ENCODE results near the gene ZNF304. TPM values are rescaled to one million over a fixed set of nuclear protein-coding genes. Genes with fewer than 3 reads are reported as not detected.
A peak's percentile ranks its signal among the peaks of the same experiment; 100 is the strongest.

ZNF304 gene
- total and polyA plus RNA-seq, 2 of the 13 experiments (the other 11 are each of a cell fraction or from before 2014, with no cell fraction given): 3.4 to 8.0 TPM

GRCh38 chr19:57350877-57351805 lies at the start of gene ZNF304 (continued):
- TF ChIP-seq RFX5 (IDR thresholded peaks at IDR 0.05; ENCODE audit: low read depth, low read length) (peak; percentile 52; the same call in 1 of the 2 replicates), ZNF205 (CRISPR knock-in tag; IDR thresholded peaks at IDR 0.05) (no peak), ZNF567 (CRISPR knock-in tag; IDR thresholded peaks at IDR 0.05; ENCODE audit: borderline replicate concordance) (no peak), NFE2L1 (CRISPR knock-in tag; IDR thresholded peaks at IDR 0.05; ENCODE audit: borderline replicate concordance) (no peak), MTA1 (CRISPR knock-in tag; IDR thresholded peaks at IDR 0.05; ENCODE audit: borderline replicate concordance) (no peak), AHR (CRISPR knock-in tag; IDR thresholded peaks at IDR 0.05) (no peak; the same call in 1 of the 2 replicates), ELK4 (CRISPR knock-in tag; IDR thresholded peaks at IDR 0.05; ENCODE audit: borderline replicate concordance) (no peak), NFIC (IDR thresholded peaks at IDR 0.05; ENCODE audit: low read length) (no peak), NR2C2 (CRISPR knock-in tag; IDR thresholded peaks at IDR 0.05; ENCODE audit: borderline replicate concordance) (peak; percentile 79), KMT2A (CRISPR knock-in tag; IDR thresholded peaks at IDR 0.05) (peak; percentile 80), KDM5A (IDR thresholded peaks at IDR 0.05; ENCODE audit: borderline replicate concordance, low read length) (peak; percentile 84), JUND (CRISPR knock-in tag; IDR thresholded peaks at IDR 0.05) (peak; percentile 40; the same call in 1 of the 2 replicates), HBP1 (CRISPR knock-in tag; IDR thresholded peaks at IDR 0.05; ENCODE audit: low read depth) (peak; percentile 35; the same call in 1 of the 2 replicates), EED (CRISPR knock-in tag; IDR thresholded peaks at IDR 0.05) (no peak), TEAD2 (CRISPR knock-in tag; IDR thresholded peaks at IDR 0.05) (no peak), KDM4B (CRISPR knock-in tag; IDR thresholded peaks at IDR 0.05) (no peak), HMGA1 (CRISPR knock-in tag; conservative IDR thresholded peaks at IDR 0.05) (no peak), E2F2 (CRISPR knock-in tag; IDR thresholded peaks at IDR 0.05; ENCODE audit: borderline replicate concordance) (no peak)
- TF ChIP-seq, protein P1, sequence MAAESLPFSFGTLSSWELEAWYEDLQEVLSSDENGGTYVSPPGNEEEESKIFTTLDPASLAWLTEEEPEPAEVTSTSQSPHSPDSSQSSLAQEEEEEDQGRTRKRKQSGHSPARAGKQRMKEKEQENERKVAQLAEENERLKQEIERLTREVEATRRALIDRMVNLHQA (CRISPR knock-in tag; IDR thresholded peaks at IDR 0.05): no peak
- TF ChIP-seq, protein P2, sequence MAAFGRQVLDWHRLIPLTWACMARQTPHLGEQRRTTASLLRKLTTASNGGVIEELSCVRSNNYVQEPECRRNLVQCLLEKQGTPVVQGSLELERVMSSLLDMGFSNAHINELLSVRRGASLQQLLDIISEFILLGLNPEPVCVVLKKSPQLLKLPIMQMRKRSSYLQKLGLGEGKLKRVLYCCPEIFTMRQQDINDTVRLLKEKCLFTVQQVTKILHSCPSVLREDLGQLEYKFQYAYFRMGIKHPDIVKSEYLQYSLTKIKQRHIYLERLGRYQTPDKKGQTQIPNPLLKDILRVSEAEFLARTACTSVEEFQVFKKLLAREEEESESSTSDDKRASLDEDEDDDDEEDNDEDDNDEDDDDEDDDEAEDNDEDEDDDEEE (CRISPR knock-in tag; IDR thresholded peaks at IDR 0.05): 0 out of 2 replicates have a peak, but pooled peaks have one; percentile 12
- TF ChIP-seq, protein P3, sequence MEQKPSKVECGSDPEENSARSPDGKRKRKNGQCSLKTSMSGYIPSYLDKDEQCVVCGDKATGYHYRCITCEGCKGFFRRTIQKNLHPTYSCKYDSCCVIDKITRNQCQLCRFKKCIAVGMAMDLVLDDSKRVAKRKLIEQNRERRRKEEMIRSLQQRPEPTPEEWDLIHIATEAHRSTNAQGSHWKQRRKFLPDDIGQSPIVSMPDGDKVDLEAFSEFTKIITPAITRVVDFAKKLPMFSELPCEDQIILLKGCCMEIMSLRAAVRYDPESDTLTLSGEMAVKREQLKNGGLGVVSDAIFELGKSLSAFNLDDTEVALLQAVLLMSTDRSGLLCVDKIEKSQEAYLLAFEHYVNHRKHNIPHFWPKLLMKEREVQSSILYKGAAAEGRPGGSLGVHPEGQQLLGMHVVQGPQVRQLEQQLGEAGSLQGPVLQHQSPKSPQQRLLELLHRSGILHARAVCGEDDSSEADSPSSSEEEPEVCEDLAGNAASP (CRISPR knock-in tag; IDR thresholded peaks at IDR 0.05; ENCODE audit: borderline replicate concordance): no peak
- TF ChIP-seq, protein P4, sequence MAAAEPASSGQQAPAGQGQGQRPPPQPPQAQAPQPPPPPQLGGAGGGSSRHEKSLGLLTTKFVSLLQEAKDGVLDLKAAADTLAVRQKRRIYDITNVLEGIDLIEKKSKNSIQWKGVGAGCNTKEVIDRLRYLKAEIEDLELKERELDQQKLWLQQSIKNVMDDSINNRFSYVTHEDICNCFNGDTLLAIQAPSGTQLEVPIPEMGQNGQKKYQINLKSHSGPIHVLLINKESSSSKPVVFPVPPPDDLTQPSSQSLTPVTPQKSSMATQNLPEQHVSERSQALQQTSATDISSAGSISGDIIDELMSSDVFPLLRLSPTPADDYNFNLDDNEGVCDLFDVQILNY (CRISPR knock-in tag; conservative IDR thresholded peaks at IDR 0.05): no peak

Measured in HepG2 (cell line).